K562 (cell line): ENCODE data around the gene MCL1. TPM values are rescaled to one million over a fixed set of nuclear protein-coding genes. Genes with fewer than 3 reads are reported as not detected.

Source experiments
- CBX3 ChIP-seq, 2 experiments: IDR thresholded peaks; 1 replicate in 1 of 2; 2 replicates in 1 of 2; pipeline ENCODE4 v1.6.1; 2012; ENCODE audit warnings: inconsistent platforms in 2 of 2, low read length in 2 of 2, borderline replicate concordance in 1 of 2, control low read depth in 1 of 2
- CHCHD3 ChIP-seq: fragments of 250-450 bp; sonication (Bioruptor Pico); IDR thresholded peaks from 2 replicates; pipeline ENCODE4 v2.1.2; 2022; ENCODE audit warnings: mild to moderate bottlenecking
- CREM ChIP-seq: IDR thresholded peaks from 2 replicates; pipeline ENCODE4 v1.6.1; 2014; ENCODE audit warnings: antibody characterized with exemption, low read depth
- EP400 ChIP-seq: fragments of 450-650 bp; IDR thresholded peaks from 2 replicates; pipeline ENCODE4 v1.6.1; 2017; ENCODE audit warnings: antibody characterized with exemption, mild to moderate bottlenecking, moderate library complexity
- GATAD2B ChIP-seq: fragments of 450-650 bp; IDR thresholded peaks from 2 replicates; pipeline ENCODE4 v1.6.1; 2017; ENCODE audit warnings: mild to moderate bottlenecking, borderline replicate concordance
- HDAC2 ChIP-seq: fragments of 450-650 bp; IDR thresholded peaks from 2 replicates; pipeline ENCODE4 v1.6.1; 2016; ENCODE audit warnings: mild to moderate bottlenecking
- KAT2B ChIP-seq: IDR thresholded peaks from one replicate; pipeline ENCODE4 v1.6.1; 2012; ENCODE audit warnings: low read depth, mild to moderate bottlenecking, control low read depth, inconsistent platforms, low read length, moderate library complexity
- KLF16 ChIP-seq: IDR thresholded peaks from 2 replicates; pipeline ENCODE4 v1.6.1; 2016; ENCODE audit warnings: antibody characterized with exemption
- SIX5 ChIP-seq, 2 experiments: IDR thresholded peaks; 2 replicates each; pipeline ENCODE4 v1.6.1; 2011; ENCODE audit warnings: low read length in 2 of 2, borderline replicate concordance in 1 of 2, low read depth in 1 of 2, mild to moderate bottlenecking in 1 of 2, moderate library complexity in 1 of 2; ENCODE audit not compliant: insufficient read depth in 1 of 2
- SMARCC2 ChIP-seq: fragments of 450-650 bp; IDR thresholded peaks from 2 replicates; pipeline ENCODE4 v1.6.1; 2017; ENCODE audit warnings: antibody characterized with exemption, moderate library complexity, mild to moderate bottlenecking, low read depth
- SMC3 ChIP-seq: conservative IDR thresholded peaks from 2 replicates; pipeline ENCODE4 v1.6.1; 2011; ENCODE audit warnings: low read depth, low read length, improper control_type of control experiment; ENCODE audit not compliant: insufficient read depth
- STAG1 ChIP-seq: sonication (generic); formaldehyde crosslinking; IDR thresholded peaks from 2 replicates; pipeline ENCODE4 v1.5.0; 2020; ENCODE audit warnings: missing genetic modification reagents, borderline replicate concordance
- TCF7 ChIP-seq: sonication (generic); IDR thresholded peaks from 2 replicates; pipeline ENCODE4 v1.6.1; 2016; ENCODE audit warnings: antibody characterized with exemption, borderline replicate concordance
- XRCC5 ChIP-seq: fragments of 200-400 bp; formaldehyde crosslinking; IDR thresholded peaks from 2 replicates; pipeline ENCODE4 v1.6.1; 2017; ENCODE audit warnings: low read depth, mild to moderate bottlenecking, low read length
- YY1 ChIP-seq, 3 experiments: IDR thresholded peaks; 2 replicates each; pipeline ENCODE4 v1.6.1; 2011; ENCODE audit warnings: low read length in 2 of 3, mild to moderate bottlenecking in 2 of 3, moderate library complexity in 2 of 3, borderline replicate concordance in 1 of 3, control low read depth in 1 of 3, low read depth in 1 of 3; ENCODE audit not compliant: insufficient read depth in 3 of 3, insufficient replicate concordance in 2 of 3, control insufficient read depth in 1 of 3, insufficient read length in 1 of 3; ENCODE audit errors: extremely low read depth in 1 of 3
- ZC3H8 ChIP-seq: fragments of 450-650 bp; IDR thresholded peaks from 2 replicates; pipeline ENCODE4 v1.6.1; 2017
- polyA plus RNA-seq, 8 experiments: library from polyadenylated mRNA; depleted of rRNA in 4 of 8; stranded (reverse) in 5 of 8; unstranded in 3 of 8; fragments of >200 nt; fragmentation: Nextera tagmentation in 2 of 8; fragmentation: Illumina TruSeq in 1 of 8; extraction: Ambion mirVana in 2 of 8; extraction: Trizol in 1 of 8; gene quantifications; 2 replicates each; pipeline versions ENCODE4 v1.2.1 to v1.2.3, GENCODE V29; 2011 to 2014; ENCODE audit warnings: inconsistent platforms in 1 of 8, missing spikeins in 1 of 8
- total RNA-seq, 7 experiments: library from RNA; depleted of rRNA in 6 of 7; stranded (reverse); fragments of >200 nt in 6 of 7; fragmentation: Illumina TruSeq in 2 of 7; extraction: Trizol in 2 of 7; gene quantifications; 2 replicates each; pipeline versions ENCODE4 v1.2.1 to v1.2.3, GENCODE V29; 2011 to 2021; ENCODE audit warnings: low replicate concordance in 1 of 7
- TF ChIP-seq, protein P1 (sequence below), 3 experiments: IDR thresholded peaks in 2 of 3; conservative IDR thresholded peaks in 1 of 3; 2 replicates each; pipeline ENCODE4 v1.5.1; 2011 to 2012; ENCODE audit warnings: low read length in 3 of 3, mild to moderate bottlenecking in 3 of 3, control low read depth in 2 of 3, improper control_type of control experiment in 1 of 3, inconsistent platforms in 1 of 3, low read depth in 1 of 3, mixed read lengths in 1 of 3, moderate library complexity in 1 of 3; ENCODE audit not compliant: insufficient read depth in 2 of 3
- TF ChIP-seq, protein P2 (sequence below): fragments of 450-650 bp; conservative IDR thresholded peaks from 2 replicates; pipeline ENCODE4 v1.6.1; 2016; ENCODE audit warnings: missing genetic modification characterization, low read depth, mild to moderate bottlenecking, control low read depth, missing compliant biosample characterization
- TF ChIP-seq, protein P3 (sequence below): fragments of 250-450 bp; sonication (Bioruptor Pico); IDR thresholded peaks from 2 replicates; pipeline ENCODE4 v1.6.1; 2021; ENCODE audit warnings: mild to moderate bottlenecking
- TF ChIP-seq, protein P4 (sequence below), 2 experiments: fragments of 450-650 bp in 1 of 2; sonication (generic) in 1 of 2; formaldehyde crosslinking in 1 of 2; IDR thresholded peaks in 1 of 2; conservative IDR thresholded peaks in 1 of 2; 2 replicates each; pipeline versions ENCODE4 v1.6.1 to v1.8.1; 2016 to 2023; ENCODE audit warnings: mild to moderate bottlenecking in 2 of 2, moderate library complexity in 2 of 2, inconsistent platforms in 1 of 2, missing genetic modification reagents in 1 of 2

MCL1 gene
- total and polyA plus RNA-seq, 9 of the 15 experiments (the other 6 are each of a cell fraction or from before 2014, with no cell fraction given) = 27.1 to 224 (median 138) TPM

DNA sequence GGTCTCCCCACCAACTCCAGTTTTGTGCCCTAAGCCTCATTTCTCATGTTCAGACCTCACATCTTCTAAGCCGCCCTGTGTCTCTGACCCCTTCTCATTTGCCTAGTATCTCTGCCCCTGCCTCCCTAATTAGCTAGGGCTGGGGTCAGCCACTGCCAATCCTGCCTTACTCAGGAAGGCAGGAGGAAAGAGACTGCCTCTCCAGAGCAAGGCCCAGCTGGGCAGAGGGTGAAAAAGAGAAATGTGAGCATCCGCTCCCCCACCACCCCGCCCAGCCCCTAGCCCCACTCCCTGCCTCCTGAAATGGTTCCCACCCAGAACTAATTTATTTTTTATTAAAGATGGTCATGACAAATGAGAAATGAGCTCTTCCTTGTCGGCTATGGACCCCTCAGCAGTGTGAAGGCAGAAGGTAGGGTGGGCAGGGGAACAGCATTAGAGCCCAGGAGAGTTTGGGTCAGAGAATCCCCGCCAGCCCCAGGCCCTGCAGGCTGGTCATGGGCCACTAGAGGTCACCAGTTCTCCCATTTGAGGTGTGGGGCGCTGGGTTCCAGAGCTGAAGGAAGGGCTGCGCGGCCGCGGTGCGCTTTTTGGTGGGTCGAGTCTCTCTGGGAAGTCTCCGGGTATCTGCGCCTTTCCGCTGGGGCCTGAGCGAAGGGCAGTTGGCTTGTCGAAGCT is 18.7 kb downstream of the MCL1 start (continued):
- TF ChIP-seq, protein P1, sequence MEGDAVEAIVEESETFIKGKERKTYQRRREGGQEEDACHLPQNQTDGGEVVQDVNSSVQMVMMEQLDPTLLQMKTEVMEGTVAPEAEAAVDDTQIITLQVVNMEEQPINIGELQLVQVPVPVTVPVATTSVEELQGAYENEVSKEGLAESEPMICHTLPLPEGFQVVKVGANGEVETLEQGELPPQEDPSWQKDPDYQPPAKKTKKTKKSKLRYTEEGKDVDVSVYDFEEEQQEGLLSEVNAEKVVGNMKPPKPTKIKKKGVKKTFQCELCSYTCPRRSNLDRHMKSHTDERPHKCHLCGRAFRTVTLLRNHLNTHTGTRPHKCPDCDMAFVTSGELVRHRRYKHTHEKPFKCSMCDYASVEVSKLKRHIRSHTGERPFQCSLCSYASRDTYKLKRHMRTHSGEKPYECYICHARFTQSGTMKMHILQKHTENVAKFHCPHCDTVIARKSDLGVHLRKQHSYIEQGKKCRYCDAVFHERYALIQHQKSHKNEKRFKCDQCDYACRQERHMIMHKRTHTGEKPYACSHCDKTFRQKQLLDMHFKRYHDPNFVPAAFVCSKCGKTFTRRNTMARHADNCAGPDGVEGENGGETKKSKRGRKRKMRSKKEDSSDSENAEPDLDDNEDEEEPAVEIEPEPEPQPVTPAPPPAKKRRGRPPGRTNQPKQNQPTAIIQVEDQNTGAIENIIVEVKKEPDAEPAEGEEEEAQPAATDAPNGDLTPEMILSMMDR (IDR thresholded peaks at IDR 0.05 in 2 of 3, conservative IDR thresholded peaks at IDR 0.05 in 1 of 3; ENCODE audit: insufficient read depth in 2 of 3, low read depth in 1 of 3, low read length in 3 of 3) = peak; percentile 91 to 93 (median 92)
- TF ChIP-seq CREM (peak; percentile 55), SIX5 (IDR thresholded peaks at IDR 0.05; ENCODE audit: borderline replicate concordance in 1 of 2, insufficient read depth in 1 of 2, low read depth in 1 of 2, low read length in 2 of 2) (no peak), EP400 (0 out of 2 replicates have a peak, but pooled peaks have one; percentile 27), STAG1 (peak; percentile 86), YY1 (IDR thresholded peaks at IDR 0.05; ENCODE audit: borderline replicate concordance in 1 of 3, control insufficient read depth in 1 of 3, extremely low read depth in 1 of 3, insufficient read depth in 3 of 3, insufficient read length in 1 of 3, insufficient replicate concordance in 2 of 3, low read depth in 1 of 3, low read length in 2 of 3) (peak in 1 of 3 experiments; percentile 15), ZC3H8 (no peak), KLF16 (peak; percentile 41; the same call in 1 of the 2 replicates), KAT2B (no peak), SMARCC2 (no peak), HDAC2 (0 out of 2 replicates have a peak, but pooled peaks have one; percentile 51), CBX3 (IDR thresholded peaks at IDR 0.05; ENCODE audit: borderline replicate concordance in 1 of 2, low read length in 2 of 2) (peak in 1 of 2 experiments; percentile 37; a peak in 2 of 3 replicates), XRCC5 (peak; percentile 64), TCF7 (peak; percentile 28; the same call in 1 of the 2 replicates), SMC3 (peak; percentile 85), GATAD2B (no peak), CHCHD3 (CRISPR knock-in tag) (no peak)
- TF ChIP-seq, protein P2, sequence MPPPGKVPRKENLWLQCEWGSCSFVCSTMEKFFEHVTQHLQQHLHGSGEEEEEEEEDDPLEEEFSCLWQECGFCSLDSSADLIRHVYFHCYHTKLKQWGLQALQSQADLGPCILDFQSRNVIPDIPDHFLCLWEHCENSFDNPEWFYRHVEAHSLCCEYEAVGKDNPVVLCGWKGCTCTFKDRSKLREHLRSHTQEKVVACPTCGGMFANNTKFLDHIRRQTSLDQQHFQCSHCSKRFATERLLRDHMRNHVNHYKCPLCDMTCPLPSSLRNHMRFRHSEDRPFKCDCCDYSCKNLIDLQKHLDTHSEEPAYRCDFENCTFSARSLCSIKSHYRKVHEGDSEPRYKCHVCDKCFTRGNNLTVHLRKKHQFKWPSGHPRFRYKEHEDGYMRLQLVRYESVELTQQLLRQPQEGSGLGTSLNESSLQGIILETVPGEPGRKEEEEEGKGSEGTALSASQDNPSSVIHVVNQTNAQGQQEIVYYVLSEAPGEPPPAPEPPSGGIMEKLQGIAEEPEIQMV (tag) = no peak
- TF ChIP-seq, protein P3, sequence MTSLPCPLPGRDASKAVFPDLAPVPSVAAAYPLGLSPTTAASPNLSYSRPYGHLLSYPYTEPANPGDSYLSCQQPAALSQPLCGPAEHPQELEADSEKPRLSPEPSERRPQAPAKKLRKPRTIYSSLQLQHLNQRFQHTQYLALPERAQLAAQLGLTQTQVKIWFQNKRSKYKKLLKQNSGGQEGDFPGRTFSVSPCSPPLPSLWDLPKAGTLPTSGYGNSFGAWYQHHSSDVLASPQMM (CRISPR knock-in tag) = no peak
- TF ChIP-seq, protein P4, sequence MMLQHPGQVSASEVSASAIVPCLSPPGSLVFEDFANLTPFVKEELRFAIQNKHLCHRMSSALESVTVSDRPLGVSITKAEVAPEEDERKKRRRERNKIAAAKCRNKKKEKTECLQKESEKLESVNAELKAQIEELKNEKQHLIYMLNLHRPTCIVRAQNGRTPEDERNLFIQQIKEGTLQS (IDR thresholded peaks at IDR 0.05) = no peak
- TF ChIP-seq, protein P4 (CRISPR knock-in tag; conservative IDR thresholded peaks at IDR 0.05) = no peak
